ENCODE data around the gene MAGOH. TPM values are rescaled to one million over a fixed set of nuclear protein-coding genes. Genes with fewer than 3 reads are reported as not detected.

Gene MAGOH
- polyA plus RNA-seq, 3 donors = 22.9 to 70.8 (median 69.2) TPM

DNA sequence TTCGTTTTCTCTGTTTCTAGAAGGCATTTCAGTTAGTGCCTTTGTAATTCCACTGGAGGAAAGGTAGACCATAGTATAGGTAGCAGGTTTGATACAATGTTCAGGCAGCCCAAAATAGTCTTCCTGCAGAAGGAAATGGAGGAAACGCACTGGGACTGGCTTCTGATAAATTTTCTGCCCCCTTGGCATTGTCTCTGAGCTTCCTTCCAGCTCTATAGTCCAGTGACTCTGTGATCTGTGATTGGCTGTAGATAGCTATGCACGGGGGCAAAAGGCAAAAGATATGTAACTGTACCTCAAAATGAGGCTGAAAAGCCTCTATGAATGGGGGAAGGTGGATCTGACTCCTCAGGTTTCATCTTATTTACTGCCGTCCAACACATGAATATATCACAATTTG is 5.8 kb upstream of the MAGOH start:
- Histone ChIP-seq H3K4me3 (replicated peaks in 1 of 3; ENCODE audit: low read depth in 2 of 3, low read length in 3 of 3) (no peak overlapping the region), H3K27me3 (ENCODE audit: control insufficient read depth in 2 of 2, insufficient read depth in 2 of 2, low read length in 2 of 2) (no peaks in the 10 kb centered on the region), H3K9me3 (replicated peaks in 1 of 2; ENCODE audit: control insufficient read depth in 1 of 2, insufficient read depth in 1 of 2, low read length in 2 of 2) (no peaks in the 10 kb centered on the region), H3K4me2 (replicated peaks; ENCODE audit: extremely low read depth, low read length, poor library complexity, severe bottlenecking) (no peak overlapping the region), H4K20me1 (ENCODE audit: insufficient read depth, low read length) (no peaks in the 10 kb centered on the region), H3K36me3 (replicated peaks in 1 of 2; ENCODE audit: control insufficient read depth in 1 of 2, insufficient read depth in 2 of 2, low read length in 2 of 2) (peaks cover 24 to 51% of the 10 kb centered on the region in 2 donors), H3K9ac (ENCODE audit: insufficient read depth, low read length, poor library complexity, severe bottlenecking) (no peak overlapping the region), H3K27ac (ENCODE audit: low read depth in 1 of 2, low read length in 2 of 2) (no peak overlapping the region), H2AFZ (ENCODE audit: insufficient read depth, low read depth, low read length, poor library complexity, severe bottlenecking) (no peak overlapping the region), H3K79me2 (ENCODE audit: insufficient read depth, low read length) (no peaks in the 10 kb centered on the region), H3K4me1 (ENCODE audit: control insufficient read depth in 1 of 2, insufficient read depth in 2 of 2, low read length in 2 of 2) (peaks cover 0 to 2% of the 10 kb centered on the region in 2 donors)
- Mint-ChIP-seq H3K36me3 (peaks cover 35 to 39% of the 10 kb centered on the region in 2 donors), H3K9me3 (no peaks in the 10 kb centered on the region), H3K27me3 (ENCODE audit: low read depth in 3 of 3) (peaks cover 2% of the 10 kb centered on the region in 3 donors), H3K4me1 (peaks cover under 1% of the 10 kb centered on the region), H3K4me3 (no peak overlapping the region), H3K27ac (no peak overlapping the region)
- WGBS (ENCODE audit: insufficient coverage) = 50% methylated on average over 1 of the region's 4 CpGs
- DNase-seq = no peak
- intact Hi-C loops (cut with micrococcal nuclease) = no loop called here
- no peak for TF ChIP-seq CTCF (IDR thresholded peaks at IDR 0.05)

DNA sequence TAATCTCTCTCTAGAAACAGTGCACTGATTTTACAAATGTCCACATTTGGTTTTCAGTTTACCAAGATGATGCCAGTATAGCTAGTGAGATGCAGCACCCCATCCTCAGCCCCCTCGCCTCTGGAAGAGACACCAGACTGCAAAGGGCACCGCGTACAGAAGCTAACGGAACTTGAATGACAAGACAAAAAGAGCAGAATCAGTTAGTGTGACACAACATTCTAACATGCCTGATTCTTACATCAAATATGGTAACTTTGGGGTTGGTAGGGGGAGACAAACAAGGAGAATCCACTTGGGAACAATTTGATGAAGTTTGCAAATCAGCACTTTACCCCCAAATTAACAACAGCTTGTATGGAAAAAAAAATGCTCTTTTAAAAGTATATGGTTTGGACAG is 4.1 kb upstream of the MAGOH start:
- Histone ChIP-seq H3K36me3 (replicated peaks in 1 of 2; ENCODE audit: control insufficient read depth in 1 of 2, insufficient read depth in 2 of 2, low read length in 2 of 2) (peaks cover 12 to 34% of the 10 kb centered on the region in 2 donors), H3K4me1 (ENCODE audit: control insufficient read depth in 1 of 2, insufficient read depth in 2 of 2, low read length in 2 of 2) (peaks cover 12 to 15% of the 10 kb centered on the region in 2 donors), H3K27ac (ENCODE audit: low read depth in 1 of 2, low read length in 2 of 2) (no peak overlapping the region), H3K27me3 (ENCODE audit: control insufficient read depth in 2 of 2, insufficient read depth in 2 of 2, low read length in 2 of 2) (no peaks in the 10 kb centered on the region), H3K4me2 (replicated peaks; ENCODE audit: extremely low read depth, low read length, poor library complexity, severe bottlenecking) (no peak overlapping the region), H2AFZ (ENCODE audit: insufficient read depth, low read depth, low read length, poor library complexity, severe bottlenecking) (no peak overlapping the region), H3K79me2 (ENCODE audit: insufficient read depth, low read length) (peaks cover 9% of the 10 kb centered on the region), H3K9ac (ENCODE audit: insufficient read depth, low read length, poor library complexity, severe bottlenecking) (no peak overlapping the region), H4K20me1 (ENCODE audit: insufficient read depth, low read length) (no peaks in the 10 kb centered on the region), H3K4me3 (replicated peaks in 1 of 3; ENCODE audit: low read depth in 2 of 3, low read length in 3 of 3) (no peak overlapping the region), H3K9me3 (replicated peaks in 1 of 2; ENCODE audit: control insufficient read depth in 1 of 2, insufficient read depth in 1 of 2, low read length in 2 of 2) (no peaks in the 10 kb centered on the region)
- intact Hi-C loops (cut with micrococcal nuclease) = no loop called here
- no peak overlapping the region for H3K4me3 Mint-ChIP-seq
- H3K27me3 Mint-ChIP-seq (ENCODE audit: low read depth in 3 of 3) = peaks cover 2 to 5% (median 2%) of the 10 kb centered on the region in 3 donors
- H3K36me3 Mint-ChIP-seq = peaks cover 20 to 26% of the 10 kb centered on the region in 2 donors
- 100% methylated on average over 1 of the region's 4 CpGs for WGBS (ENCODE audit: insufficient coverage)
- H3K9me3 Mint-ChIP-seq = peaks cover 0 to 2% (median 0%) of the 10 kb centered on the region in 7 donors
- TF ChIP-seq CTCF (IDR thresholded peaks at IDR 0.05) = no peak
- peaks cover 11% of the 10 kb centered on the region for H3K4me1 Mint-ChIP-seq
- no peak for DNase-seq
- H3K27ac Mint-ChIP-seq = no peak overlapping the region
